ENCODE measurements around the gene ZNRF3.

The ZNRF3 gene

GRCh38 chr22:28874061-28874460 lies 9.3 kb upstream of the ZNRF3 start:
- no peaks in the 10 kb centered on the region for H3K36me3 ChIP-seq (replicated peaks in 1 of 2; ENCODE audit: control insufficient read depth in 2 of 2, insufficient read depth in 2 of 2, low read length in 2 of 2)
- H3K4me3 ChIP-seq (ENCODE audit: low read length in 2 of 2): no peak overlapping the region
- H3K4me1 ChIP-seq (ENCODE audit: control insufficient read depth in 2 of 2, insufficient read depth in 1 of 2, low read depth in 1 of 2, low read length in 2 of 2): peaks cover 0 to 2% of the 10 kb centered on the region in 2 donors
- no peak overlapping the region for H3K4me2 ChIP-seq (ENCODE audit: insufficient read depth, low read length, poor library complexity, severe bottlenecking)
- no peaks in the 10 kb centered on the region for H3K9me3 ChIP-seq (replicated peaks in 1 of 2; ENCODE audit: control insufficient read depth in 2 of 2, insufficient read depth in 1 of 2, low read depth in 1 of 2, low read length in 2 of 2)
- H2BK5ac ChIP-seq (ENCODE audit: low read length): no peak overlapping the region
- H4K8ac ChIP-seq (ENCODE audit: low read depth, low read length): no peak overlapping the region
- H4K91ac ChIP-seq (ENCODE audit: low read depth, low read length, poor library complexity): no peak overlapping the region
- no peak overlapping the region for H2BK15ac ChIP-seq (ENCODE audit: low read length)
- H3K14ac ChIP-seq (ENCODE audit: low read length): no peak overlapping the region
- no peak overlapping the region for H2BK120ac ChIP-seq (ENCODE audit: low read depth, low read length)
- no peak overlapping the region for H3K4ac ChIP-seq (ENCODE audit: low read length)
- no peak overlapping the region for H2AFZ ChIP-seq (ENCODE audit: low read length)
- DNase-seq (ENCODE audit: low spot score): no peak
- H3K18ac ChIP-seq (ENCODE audit: low read length): no peak overlapping the region
- no peak overlapping the region for H3K9ac ChIP-seq (ENCODE audit: low read depth, low read length, poor library complexity)
- H3K27me3 ChIP-seq (ENCODE audit: control insufficient read depth in 3 of 3, insufficient read depth in 3 of 3, low read depth in 1 of 3, low read length in 3 of 3): no peaks in the 10 kb centered on the region
- no peak overlapping the region for H2AK5ac ChIP-seq (ENCODE audit: low read depth, low read length)
- H2BK12ac ChIP-seq (ENCODE audit: low read length): no peak overlapping the region
- WGBS, 2 donors (ENCODE audit: extremely low coverage in 2 of 2, insufficient read length in 2 of 2, insufficient replicate concordance in 1 of 2): no CpG with 5 or more reads among the region's 3 CpGs
- no peaks in the 10 kb centered on the region for H3K79me1 ChIP-seq (ENCODE audit: low read depth, low read length)
- H3K23ac ChIP-seq (ENCODE audit: low read depth, low read length, poor library complexity): no peak overlapping the region
- no peak overlapping the region for H3K27ac ChIP-seq (replicated peaks; ENCODE audit: low read length)

GRCh38 chr22:28874811-28875320 lies 8.5 kb upstream of the ZNRF3 start:
- Histone ChIP-seq H3K4me2 (ENCODE audit: insufficient read depth, low read length, poor library complexity, severe bottlenecking) (no peak overlapping the region), H2AFZ (ENCODE audit: low read length) (no peak overlapping the region), H2BK12ac (ENCODE audit: low read length) (no peak overlapping the region), H3K36me3 (replicated peaks in 1 of 2; ENCODE audit: control insufficient read depth in 2 of 2, insufficient read depth in 2 of 2, low read length in 2 of 2) (no peaks in the 10 kb centered on the region), H3K23ac (ENCODE audit: low read depth, low read length, poor library complexity) (no peak overlapping the region), H3K27me3 (ENCODE audit: control insufficient read depth in 3 of 3, insufficient read depth in 3 of 3, low read depth in 1 of 3, low read length in 3 of 3) (no peaks in the 10 kb centered on the region), H3K27ac (replicated peaks; ENCODE audit: low read length) (no peak overlapping the region), H4K91ac (ENCODE audit: low read depth, low read length, poor library complexity) (no peak overlapping the region), H2AK5ac (ENCODE audit: low read depth, low read length) (no peak overlapping the region), H3K18ac (ENCODE audit: low read length) (no peak overlapping the region), H2BK15ac (ENCODE audit: low read length) (no peak overlapping the region), H3K79me1 (ENCODE audit: low read depth, low read length) (no peaks in the 10 kb centered on the region), H3K4ac (ENCODE audit: low read length) (no peak overlapping the region), H3K9me3 (replicated peaks in 1 of 2; ENCODE audit: control insufficient read depth in 2 of 2, insufficient read depth in 1 of 2, low read depth in 1 of 2, low read length in 2 of 2) (no peaks in the 10 kb centered on the region), H3K4me3 (ENCODE audit: low read length in 2 of 2) (no peak overlapping the region), H4K8ac (ENCODE audit: low read depth, low read length) (no peak overlapping the region), H3K4me1 (ENCODE audit: control insufficient read depth in 2 of 2, insufficient read depth in 1 of 2, low read depth in 1 of 2, low read length in 2 of 2) (peaks cover 0 to 2% of the 10 kb centered on the region in 2 donors), H2BK5ac (ENCODE audit: low read length) (no peak overlapping the region), H2BK120ac (ENCODE audit: low read depth, low read length) (no peak overlapping the region), H3K14ac (ENCODE audit: low read length) (no peak overlapping the region), H3K9ac (ENCODE audit: low read depth, low read length, poor library complexity) (no peak overlapping the region)
- no CpG with 5 or more reads among the region's 2 CpGs for WGBS, 2 donors (ENCODE audit: extremely low coverage in 2 of 2, insufficient read length in 2 of 2, insufficient replicate concordance in 1 of 2)
- DNase-seq (ENCODE audit: low spot score): no peak

- Histone ChIP-seq H2AK5ac (ENCODE audit: low read depth, low read length) (no peak overlapping the region), H3K14ac (ENCODE audit: low read length) (no peak overlapping the region), H3K4ac (ENCODE audit: low read length) (no peak overlapping the region), H2BK5ac (ENCODE audit: low read length) (no peak overlapping the region), H3K27ac (replicated peaks; ENCODE audit: low read length) (no peak overlapping the region), H3K9me3 (replicated peaks in 1 of 2; ENCODE audit: control insufficient read depth in 2 of 2, insufficient read depth in 1 of 2, low read depth in 1 of 2, low read length in 2 of 2) (peaks cover 0 to 1% of the 10 kb centered on the region in 2 donors), H3K4me3 (ENCODE audit: low read length in 2 of 2) (peak overlapping the region; percentile 63 to 83), H3K9ac (ENCODE audit: low read depth, low read length, poor library complexity) (peak overlapping the region; percentile 84), H3K79me1 (ENCODE audit: low read depth, low read length) (peaks cover 7% of the 10 kb centered on the region), H3K18ac (ENCODE audit: low read length) (peak overlapping the region; percentile 93), H3K23ac (ENCODE audit: low read depth, low read length, poor library complexity) (no peak overlapping the region), H2BK12ac (ENCODE audit: low read length) (no peak overlapping the region), H2AFZ (ENCODE audit: low read length) (peak overlapping the region; percentile 96), H4K91ac (ENCODE audit: low read depth, low read length, poor library complexity) (no peak overlapping the region), H2BK15ac (ENCODE audit: low read length) (no peak overlapping the region), H2BK120ac (ENCODE audit: low read depth, low read length) (peak overlapping the region; percentile 1), H3K4me2 (ENCODE audit: insufficient read depth, low read length, poor library complexity, severe bottlenecking) (peak overlapping the region; percentile 78), H4K8ac (ENCODE audit: low read depth, low read length) (no peak overlapping the region), H3K27me3 (ENCODE audit: control insufficient read depth in 3 of 3, insufficient read depth in 3 of 3, low read depth in 1 of 3, low read length in 3 of 3) (no peaks in the 10 kb centered on the region), H3K4me1 (ENCODE audit: control insufficient read depth in 2 of 2, insufficient read depth in 1 of 2, low read depth in 1 of 2, low read length in 2 of 2) (peaks cover 10 to 19% of the 10 kb centered on the region in 2 donors), H3K36me3 (replicated peaks in 1 of 2; ENCODE audit: control insufficient read depth in 2 of 2, insufficient read depth in 2 of 2, low read length in 2 of 2) (no peaks in the 10 kb centered on the region)
- no peak for DNase-seq (ENCODE audit: low spot score)
- no CpG with 5 or more reads among the region's 5 CpGs for WGBS, 2 donors (ENCODE audit: extremely low coverage in 2 of 2, insufficient read length in 2 of 2, insufficient replicate concordance in 1 of 2)
Observed at GRCh38 chr22:28882545-28882877, 861 bp upstream of the ZNRF3 start.

- WGBS, 2 donors (ENCODE audit: extremely low coverage in 2 of 2, insufficient read length in 2 of 2, insufficient replicate concordance in 1 of 2): no CpG with 5 or more reads among the region's 48 CpGs
- H3K4me3 ChIP-seq (ENCODE audit: low read length in 2 of 2): peak overlapping the region; percentile 67 to 90
- H3K4me2 ChIP-seq (ENCODE audit: insufficient read depth, low read length, poor library complexity, severe bottlenecking): peak overlapping the region; percentile 54
- peak overlapping the region; percentile 24 for H2BK5ac ChIP-seq (ENCODE audit: low read length)
- H3K4me1 ChIP-seq (ENCODE audit: control insufficient read depth in 2 of 2, insufficient read depth in 1 of 2, low read depth in 1 of 2, low read length in 2 of 2): peaks cover 10 to 24% of the 10 kb centered on the region in 2 donors
- H4K8ac ChIP-seq (ENCODE audit: low read depth, low read length): no peak overlapping the region
- H3K18ac ChIP-seq (ENCODE audit: low read length): peak overlapping the region; percentile 96
- peak overlapping the region; percentile 96 for H3K9ac ChIP-seq (ENCODE audit: low read depth, low read length, poor library complexity)
- H3K14ac ChIP-seq (ENCODE audit: low read length): no peak overlapping the region
- H3K23ac ChIP-seq (ENCODE audit: low read depth, low read length, poor library complexity): peak overlapping the region; percentile 89
- peak overlapping the region; percentile 63 for H3K27ac ChIP-seq (replicated peaks; ENCODE audit: low read length)
- peaks cover 7% of the 10 kb centered on the region for H3K79me1 ChIP-seq (ENCODE audit: low read depth, low read length)
- H3K36me3 ChIP-seq (replicated peaks in 1 of 2; ENCODE audit: control insufficient read depth in 2 of 2, insufficient read depth in 2 of 2, low read length in 2 of 2): no peaks in the 10 kb centered on the region
- H2BK12ac ChIP-seq (ENCODE audit: low read length): no peak overlapping the region
- no peaks in the 10 kb centered on the region for H3K27me3 ChIP-seq (ENCODE audit: control insufficient read depth in 3 of 3, insufficient read depth in 3 of 3, low read depth in 1 of 3, low read length in 3 of 3)
- DNase-seq (ENCODE audit: low spot score): no peak
- H3K9me3 ChIP-seq (replicated peaks in 1 of 2; ENCODE audit: control insufficient read depth in 2 of 2, insufficient read depth in 1 of 2, low read depth in 1 of 2, low read length in 2 of 2): peaks cover 0 to 1% of the 10 kb centered on the region in 2 donors
- H3K4ac ChIP-seq (ENCODE audit: low read length): no peak overlapping the region
- H2AFZ ChIP-seq (ENCODE audit: low read length): peak overlapping the region; percentile 61
- H4K91ac ChIP-seq (ENCODE audit: low read depth, low read length, poor library complexity): no peak overlapping the region
- H2BK15ac ChIP-seq (ENCODE audit: low read length): no peak overlapping the region
- H2BK120ac ChIP-seq (ENCODE audit: low read depth, low read length): no peak overlapping the region
- H2AK5ac ChIP-seq (ENCODE audit: low read depth, low read length): peak overlapping the region; percentile 90
Observed at GRCh38 chr22:28883657-28883916, 215 bp downstream of the ZNRF3 start.
